ENCODE results near the gene HECTD4.

HECTD4 gene

GRCh38 chr12:112180422-112180821 lies 201.8 kb downstream of the HECTD4 start:
- no peak overlapping the region for H3K27ac ChIP-seq
- no peak for TF ChIP-seq CTCF (conservative IDR thresholded peaks at IDR 0.05)

DNA sequence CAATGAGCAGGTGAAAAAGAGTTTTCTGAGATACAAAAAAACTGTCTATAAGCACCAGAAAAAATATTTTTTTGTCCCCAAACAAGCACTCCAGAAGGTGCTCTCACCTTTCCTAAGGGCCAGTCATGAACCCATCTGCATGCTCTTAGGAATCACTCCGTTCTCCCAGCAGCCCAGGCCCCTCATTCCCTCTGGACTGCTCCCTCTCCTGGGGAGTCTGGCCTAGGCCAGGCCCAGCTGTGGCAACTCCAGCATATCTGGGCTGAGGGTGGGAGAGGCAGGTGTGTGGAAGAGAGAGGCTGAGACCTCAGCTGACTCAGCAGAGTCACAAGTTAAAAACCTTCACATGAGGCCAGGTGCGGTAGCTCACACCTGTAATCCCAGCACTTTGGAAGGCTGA lies 202.3 kb downstream of the HECTD4 start:
- TF ChIP-seq CTCF (conservative IDR thresholded peaks at IDR 0.05), result no peak
- H3K27ac ChIP-seq, result no peak overlapping the region

- TF ChIP-seq CTCF (conservative IDR thresholded peaks at IDR 0.05), result no peak
- H3K27ac ChIP-seq, result no peak overlapping the region
Measured at GRCh38 chr12:112179341-112179740, 202.9 kb downstream of the HECTD4 start.

DNA sequence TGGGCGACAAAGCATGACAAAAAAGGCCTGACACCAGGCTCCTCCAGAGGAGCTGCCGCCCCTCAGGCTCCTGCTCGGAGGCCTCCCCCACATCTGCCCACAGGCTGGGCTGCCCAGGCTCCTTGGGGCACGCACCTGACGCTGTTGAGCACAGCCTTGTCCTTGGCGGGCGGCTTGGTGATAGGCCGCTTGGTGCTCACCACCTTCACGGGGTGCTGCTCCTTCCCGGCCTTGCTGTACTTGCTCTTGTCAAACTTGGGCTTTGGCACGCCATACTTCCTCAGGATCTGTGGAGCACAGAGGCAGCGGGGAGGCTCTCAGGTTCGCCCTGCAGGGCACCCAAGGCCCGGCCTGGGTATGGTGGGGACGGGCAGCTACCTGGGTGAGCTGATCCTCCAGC lies 203.4 kb downstream of the HECTD4 start:
- H3K27ac ChIP-seq, result no peak overlapping the region
- no peak for TF ChIP-seq CTCF (conservative IDR thresholded peaks at IDR 0.05)

- no peak overlapping the region for H3K27ac ChIP-seq
- TF ChIP-seq CTCF (conservative IDR thresholded peaks at IDR 0.05), result no peak
Measured at GRCh38 chr12:112176321-112177010, 205.8 kb downstream of the HECTD4 start.

DNA sequence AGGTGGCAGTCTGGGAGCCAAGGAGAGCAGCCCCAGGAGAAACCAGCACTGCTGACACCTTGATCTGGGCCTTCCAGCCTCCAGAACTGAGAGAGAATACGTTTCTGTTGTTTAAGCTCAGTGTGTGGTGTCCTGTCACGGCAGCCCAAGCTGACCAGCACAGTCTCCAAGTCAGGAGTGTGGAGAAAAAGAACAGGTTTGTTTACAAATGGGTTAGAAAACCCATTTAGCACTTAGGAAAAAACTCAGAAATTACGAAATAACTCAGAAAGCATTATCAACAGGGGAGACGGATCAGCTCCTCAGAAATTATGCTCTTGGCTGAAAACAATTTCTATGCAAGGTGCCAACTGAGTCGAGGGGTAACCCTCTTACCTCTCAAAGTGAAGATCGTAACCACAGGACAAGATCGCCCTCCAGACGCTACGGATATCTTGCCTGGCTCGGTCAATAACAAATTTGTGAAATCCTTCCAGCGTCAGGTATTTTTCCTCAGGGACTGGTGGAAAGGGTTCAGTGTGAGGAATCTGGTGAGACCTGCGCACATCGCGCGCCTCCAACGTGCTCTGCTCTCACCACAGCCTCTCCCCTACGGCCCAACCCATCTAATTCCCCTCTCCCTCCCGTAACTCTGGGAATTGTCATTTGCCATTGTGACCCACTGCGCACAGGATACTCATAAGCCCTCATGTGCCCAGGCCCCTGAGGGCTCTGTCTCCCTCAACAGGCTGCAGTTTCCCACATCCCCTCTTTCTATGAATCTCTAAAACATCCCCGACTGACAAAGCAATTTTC lies 206.7 kb downstream of the HECTD4 start:
- H3K27ac ChIP-seq, result no peak overlapping the region
- TF ChIP-seq CTCF (conservative IDR thresholded peaks at IDR 0.05), result no peak

GRCh38 chr12:112172556-112173324 lies 209.5 kb downstream of the HECTD4 start:
- TF ChIP-seq CTCF (conservative IDR thresholded peaks at IDR 0.05), result no peak
- no peak overlapping the region for H3K27ac ChIP-seq
